T-cell (primary cell): Measurements from ENCODE around the gene HOXA7. TPM values are rescaled to one million over a fixed set of nuclear protein-coding genes. Genes with fewer than 3 reads are reported as not detected.

Experiments used
- ATAC-seq, 4 experiments: fragments of 200-7000 bp in 3 of 4; fragments of 150-1000 bp in 1 of 4; cut with Tn5 transposase; replicated peaks in 1 of 4; 1 replicate in 3 of 4; 2 replicates in 1 of 4; pipeline ENCODE4 v1.10.0; 2021; ENCODE audit warnings: moderate library complexity in 3 of 4, mild to moderate bottlenecking in 2 of 4, moderate number of reproducible peaks in 1 of 4
- CTCF ChIA-PET, 2 donors: fragments of 300-600 bp; sonication (Branson Sonifier 250); formaldehyde crosslinking; loops; one replicate each; lab custom pipeline; 2022; ENCODE audit warnings: antibody characterized with exemption in 2 of 2; lab: Charles Lee
- POLR2A ChIA-PET, 2 donors: fragments of 300-600 bp; sonication (Branson Sonifier 250); formaldehyde crosslinking; loops; one replicate each; lab custom pipeline; 2022; ENCODE audit warnings: antibody characterized with exemption in 2 of 2; lab: Charles Lee
- DNase-seq, 35 experiments: peaks; one replicate each; pipeline versions ENCODE4 v3.0.0 to v3.0.0-alpha.2; 2013 to 2023
- H3K27ac ChIP-seq: one replicate; pipeline ENCODE4 v1.5.1; 2013; ENCODE audit warnings: low read length
- H3K27me3 ChIP-seq, 2 experiments: replicated peaks in 1 of 2; 1 replicate in 1 of 2; 2 replicates in 1 of 2; pipeline versions ENCODE4 v1.6.1 to v1.7.0; 2013; ENCODE audit warnings: low read length in 1 of 2, mixed read lengths in 1 of 2; ENCODE audit not compliant: control insufficient read depth in 2 of 2, insufficient read depth in 2 of 2; ENCODE audit errors: extremely low read depth in 1 of 2
- H3K36me3 ChIP-seq, 2 donors: 1 replicate in 1 of 2; 2 replicates in 1 of 2; pipeline versions ENCODE4 v1.6.1 to v1.7.0; 2013; ENCODE audit warnings: low read length in 1 of 2; ENCODE audit not compliant: control insufficient read depth in 2 of 2, insufficient read depth in 1 of 2; ENCODE audit errors: extremely low read depth in 1 of 2
- H3K4me1 ChIP-seq, 2 experiments: 1 replicate in 1 of 2; 2 replicates in 1 of 2; pipeline versions ENCODE4 v1.6.1 to v1.7.0; 2013; ENCODE audit warnings: low read length in 2 of 2, mixed read lengths in 1 of 2; ENCODE audit not compliant: insufficient read depth in 2 of 2, control insufficient read depth in 1 of 2; ENCODE audit errors: extremely low read depth in 1 of 2
- H3K4me3 ChIP-seq, 2 donors: 1 replicate in 1 of 2; 2 replicates in 1 of 2; pipeline versions ENCODE4 v1.5.1 to v1.7.0; 2013; ENCODE audit warnings: mild to moderate bottlenecking in 2 of 2, low read length in 1 of 2, moderate library complexity in 1 of 2; ENCODE audit not compliant: control insufficient read depth in 1 of 2; ENCODE audit errors: extremely low read depth in 1 of 2
- H3K9me3 ChIP-seq: 2 replicates; pipeline ENCODE4 v1.7.0; 2013
- H3K27ac Mint-ChIP-seq, 2 donors: one replicate each; pipeline ENCODE4 v1.8.0; 2020 to 2021; ENCODE audit warnings: mild to moderate bottlenecking in 2 of 2, mixed read lengths in 2 of 2
- H3K27me3 Mint-ChIP-seq, 2 donors: one replicate each; pipeline ENCODE4 v1.8.0; 2021 to 2022; ENCODE audit warnings: mixed read lengths in 2 of 2
- H3K36me3 Mint-ChIP-seq: one replicate; pipeline ENCODE4 v1.8.0; 2021; ENCODE audit warnings: mixed read lengths
- H3K4me1 Mint-ChIP-seq, 3 donors: one replicate each; pipeline ENCODE4 v1.8.0; 2020 to 2022; ENCODE audit warnings: mixed read lengths in 3 of 3, mild to moderate bottlenecking in 1 of 3
- H3K4me3 Mint-ChIP-seq, 3 donors: one replicate each; pipeline ENCODE4 v1.8.0; 2020 to 2022; ENCODE audit warnings: mild to moderate bottlenecking in 3 of 3, mixed read lengths in 3 of 3, moderate library complexity in 3 of 3
- H3K9me3 Mint-ChIP-seq, 3 donors: one replicate each; pipeline ENCODE4 v1.8.0; 2020 to 2022; ENCODE audit warnings: mixed read lengths in 3 of 3
- WGBS: methylation state at CpG from one replicate; pipeline ENCODE4 v1.1.5; 2013; ENCODE audit warnings: missing lambda C conversion rate; ENCODE audit not compliant: insufficient coverage; 5-methylcytosine and 5-hydroxymethylcytosine counted together
- total RNA-seq, 35 experiments: library from RNA in 6 of 35; stranded (reverse) in 6 of 35; fragments of 120-200 nt in 1 of 35; gene quantifications; one replicate each; pipeline versions ENCODE4 v1.2.1 to v1.2.4 and lab custom pipeline; 2013 to 2026

Gene HOXA7
- total RNA-seq, 5 donors from 2014 or later (not counting 1 experiment from before 2014, with no cell fraction given) = 0.67 TPM; not detected in 4

DNA sequence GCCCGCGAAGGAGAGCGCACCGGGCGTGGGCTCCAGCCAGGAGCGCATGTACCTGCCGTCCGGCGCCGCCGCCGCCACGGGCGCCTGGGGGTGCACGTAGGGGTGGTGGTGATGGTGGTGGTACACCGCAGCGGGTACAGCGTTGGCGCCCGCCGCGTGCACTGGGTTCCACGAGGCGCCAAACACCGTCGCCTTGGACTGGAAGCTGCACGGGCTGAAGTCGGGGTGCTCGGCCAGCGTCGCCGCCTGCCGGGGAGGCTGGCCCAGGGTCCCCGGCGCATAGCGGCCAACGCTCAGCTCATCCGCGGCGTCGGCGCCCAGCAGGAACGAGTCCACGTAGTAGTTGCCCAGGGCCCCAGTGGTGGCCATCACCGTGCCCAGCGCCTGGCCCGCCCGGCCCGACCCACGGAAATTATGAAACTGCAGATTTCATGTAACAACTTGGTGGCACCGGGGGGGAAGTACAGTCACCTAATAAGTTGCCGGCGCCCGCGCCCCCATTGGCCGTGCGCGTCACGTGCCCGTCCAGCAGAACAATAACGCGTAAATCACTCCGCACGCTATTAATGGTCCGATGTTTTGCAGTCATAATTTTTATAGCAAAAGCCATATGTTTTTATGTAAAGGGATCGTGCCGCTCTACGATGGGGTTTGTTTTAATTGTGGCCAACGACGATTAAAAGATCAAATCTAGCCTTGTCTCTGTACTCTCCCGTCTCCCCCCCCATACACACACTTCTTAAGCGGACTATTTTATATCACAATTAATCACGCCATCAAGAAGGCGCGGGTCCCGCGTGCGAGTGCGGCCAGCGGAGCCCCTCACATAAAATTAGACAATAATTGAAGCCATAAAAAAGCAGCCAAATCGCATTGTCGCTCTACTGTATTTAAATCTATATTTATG lies 8.9 kb upstream of the HOXA7 start, which contains the start of gene HOXA9:
HOXA9 (minus strand) TSS at position 449 of the 907 bp plus-strand sequence; CDS start at position 369, 80 bp downstream.
- no peaks in the 10 kb centered on the region for H3K36me3 Mint-ChIP-seq
- peak in 5 of 35 experiments; percentile 30 to 54 (median 33) for DNase-seq
- H3K27me3 ChIP-seq = peaks cover 11 to 90% of the 10 kb centered on the region in 2 experiments
- no peaks in the 10 kb centered on the region for H3K9me3 ChIP-seq
- H3K4me1 ChIP-seq = peaks cover 4 to 69% of the 10 kb centered on the region in 2 experiments
- ChIA-PET CTCF (interaction anchor here in 1 of 2 donors (0.6 to 1.1 kb wide), 2 partner anchors 15 to 926 kb away, joined by 3 to 5 read pairs; no protein-coding TSS in a partner anchor), POLR2A (interaction anchor here in 1 of 2 donors (0.6 kb wide), 1 partner anchor 895 kb away, joined by 4 read pairs; no protein-coding TSS in a partner anchor)
- peaks cover 26 to 32% (median 27%) of the 10 kb centered on the region in 3 donors for H3K4me1 Mint-ChIP-seq
- H3K9me3 Mint-ChIP-seq = no peaks in the 10 kb centered on the region
- peak within 1 kb of the TSS; percentile 5 to 65 for H3K4me3 ChIP-seq
- H3K27ac ChIP-seq = no peak within 1 kb of the TSS
- no peaks in the 10 kb centered on the region for H3K36me3 ChIP-seq
- peaks cover 57 to 78% of the 10 kb centered on the region in 2 donors for H3K27me3 Mint-ChIP-seq
- H3K27ac Mint-ChIP-seq = peak within 1 kb of the TSS; percentile 48 to 78
- peak within 1 kb of the TSS; percentile 28 to 58 (median 28) for H3K4me3 Mint-ChIP-seq
- WGBS = 3% methylated on average over 51 of the region's 82 CpGs
- no peak for ATAC-seq

GRCh38 chr7:27164367-27165088 lies 8.1 kb upstream of the HOXA7 start:
- Mint-ChIP-seq H3K4me3 (peak overlapping the region in 2 of 3 donors; percentile 28 to 31), H3K27me3 (peaks cover 54 to 82% of the 10 kb centered on the region in 2 donors), H3K27ac (peak overlapping the region in 1 of 2 donors; percentile 78), H3K9me3 (no peaks in the 10 kb centered on the region), H3K4me1 (peaks cover 29 to 34% (median 34%) of the 10 kb centered on the region in 3 donors), H3K36me3 (no peaks in the 10 kb centered on the region)
- Histone ChIP-seq H3K4me1 (peaks cover 4 to 68% of the 10 kb centered on the region in 2 experiments), H3K9me3 (no peaks in the 10 kb centered on the region), H3K27me3 (peaks cover 11 to 90% of the 10 kb centered on the region in 2 experiments), H3K27ac (no peak overlapping the region), H3K4me3 (peak overlapping the region in 1 of 2 donors; percentile 65), H3K36me3 (no peaks in the 10 kb centered on the region)
- CTCF ChIA-PET = no interaction called here
- POLR2A ChIA-PET = no interaction called here
- WGBS = 14% methylated on average over 46 of the region's 47 CpGs
- DNase-seq = no peak
- ATAC-seq = no peak

- H3K36me3 Mint-ChIP-seq = no peaks in the 10 kb centered on the region
- H3K27ac ChIP-seq = no peak overlapping the region
- POLR2A ChIA-PET = no interaction called here
- H3K4me3 ChIP-seq = no peak overlapping the region
- H3K27me3 ChIP-seq = peaks cover 11 to 90% of the 10 kb centered on the region in 2 experiments
- peaks cover 30 to 34% (median 34%) of the 10 kb centered on the region in 3 donors for H3K4me1 Mint-ChIP-seq
- ATAC-seq (no peak), DNase-seq (no peak)
- H3K27me3 Mint-ChIP-seq = peaks cover 56 to 85% of the 10 kb centered on the region in 2 donors
- H3K36me3 ChIP-seq = no peaks in the 10 kb centered on the region
- CTCF ChIA-PET = interaction anchor here in 1 of 2 donors (0.9 kb wide), 1 partner anchor 309 kb away, joined by 4 read pairs; no protein-coding TSS in a partner anchor
- no peak overlapping the region for H3K4me3 Mint-ChIP-seq
- peak overlapping the region in 1 of 2 donors; percentile 54 for H3K27ac Mint-ChIP-seq
- H3K4me1 ChIP-seq = peaks cover 4 to 63% of the 10 kb centered on the region in 2 experiments
- H3K9me3 ChIP-seq = no peaks in the 10 kb centered on the region
- no peaks in the 10 kb centered on the region for H3K9me3 Mint-ChIP-seq
- 31% methylated on average over 8 of the region's 12 CpGs for WGBS
These were observed 7.5 kb upstream of the HOXA7 start for GRCh38 chr7:27164045-27164366.

DNA sequence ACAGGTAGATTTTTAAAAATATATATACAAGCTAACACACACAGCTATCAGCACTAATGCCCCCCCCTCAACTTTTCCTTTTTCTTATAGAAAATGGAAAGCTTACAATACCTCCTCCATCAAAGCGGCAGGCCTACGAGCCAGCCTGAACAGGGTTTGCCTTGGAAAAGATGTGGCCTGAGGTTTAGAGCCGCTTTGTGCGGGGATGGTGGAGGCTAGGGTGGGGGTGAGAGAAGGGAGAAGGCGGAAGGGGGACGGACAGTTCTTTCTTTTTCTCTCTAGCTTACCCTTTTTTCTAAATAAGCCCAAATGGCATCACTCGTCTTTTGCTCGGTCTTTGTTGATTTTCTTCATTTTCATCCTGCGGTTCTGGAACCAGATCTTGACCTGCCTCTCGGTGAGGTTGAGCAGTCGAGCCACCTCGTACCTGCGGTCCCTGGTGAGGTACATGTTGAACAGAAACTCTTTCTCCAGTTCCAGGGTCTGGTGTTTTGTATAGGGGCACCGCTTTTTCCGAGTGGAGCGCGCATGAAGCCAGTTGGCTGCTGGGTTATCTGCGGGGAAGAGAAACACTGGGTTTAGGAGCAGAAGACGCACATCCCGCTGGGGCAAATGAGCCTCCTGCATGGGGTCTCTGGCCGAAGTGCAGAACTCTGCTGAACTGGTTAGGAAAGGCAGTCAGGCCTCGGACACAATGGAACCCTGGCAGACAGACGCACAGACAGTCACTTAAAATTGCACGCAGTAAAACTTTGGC lies 7.0 kb upstream of the HOXA7 start:
- POLR2A ChIA-PET = interaction anchor here in 1 of 2 donors (0.6 to 0.7 kb wide), 2 partner anchors 10 to 718 kb away, joined by 3 to 4 read pairs; no protein-coding TSS in a partner anchor
- Mint-ChIP-seq H3K36me3 (no peaks in the 10 kb centered on the region), H3K9me3 (no peaks in the 10 kb centered on the region), H3K4me1 (peaks cover 30 to 33% (median 32%) of the 10 kb centered on the region in 3 donors), H3K27ac (no peak overlapping the region), H3K4me3 (no peak overlapping the region), H3K27me3 (peaks cover 56 to 83% of the 10 kb centered on the region in 2 donors)
- DNase-seq (no peak), ATAC-seq (no peak)
- 46% methylated on average over 18 of the region's 24 CpGs for WGBS
- H3K36me3 ChIP-seq = no peaks in the 10 kb centered on the region
- CTCF ChIA-PET = interaction anchor here (0.6 to 3.6 kb wide), 17 partner anchors 8 to 1306 kb away, joined by 3 to 59 read pairs (median 4); partner anchors contain the start of gene HOXA3 (in 1 of the 2)
- H3K27ac ChIP-seq = no peak overlapping the region
- no peak overlapping the region for H3K4me3 ChIP-seq
- H3K4me1 ChIP-seq = peaks cover 2 to 61% of the 10 kb centered on the region in 2 experiments
- H3K27me3 ChIP-seq = peaks cover 13 to 90% of the 10 kb centered on the region in 2 experiments
- H3K9me3 ChIP-seq = no peaks in the 10 kb centered on the region

DNA sequence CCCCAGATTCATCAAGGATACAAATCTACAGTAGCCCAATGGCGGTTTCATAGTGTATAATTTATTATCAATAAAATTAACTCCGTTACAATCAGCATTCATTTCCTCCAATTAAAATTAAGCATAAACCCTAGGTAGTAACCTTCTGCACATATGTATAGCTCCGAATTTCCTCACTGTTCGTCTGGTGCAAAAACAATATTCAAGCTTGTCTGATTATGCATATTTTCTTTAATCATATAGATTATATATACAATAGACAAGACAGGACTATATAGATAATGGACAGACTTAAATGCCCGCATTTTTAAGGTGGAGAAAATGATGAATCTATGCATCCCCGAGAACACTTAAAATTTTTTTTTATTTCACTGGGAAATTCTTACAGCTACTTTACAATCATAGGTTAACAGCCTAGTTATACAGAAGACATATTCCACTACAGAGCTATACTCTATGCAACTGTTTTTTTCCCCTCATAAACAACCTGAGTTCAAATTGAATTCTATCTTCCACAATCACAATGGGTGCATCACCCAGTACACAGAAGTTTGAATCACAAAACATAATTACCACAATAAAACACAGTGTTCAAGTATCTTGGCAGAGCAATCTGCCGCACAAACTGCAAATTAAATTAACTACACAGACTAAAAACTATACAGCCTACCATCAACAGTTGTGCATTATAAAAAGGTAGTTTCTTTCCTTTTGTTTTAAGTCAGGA lies 6.2 kb upstream of the HOXA7 start:
- H3K27me3 ChIP-seq = peaks cover 7 to 90% of the 10 kb centered on the region in 2 experiments
- no peak overlapping the region for H3K4me3 ChIP-seq
- H3K27me3 Mint-ChIP-seq = peaks cover 56 to 83% of the 10 kb centered on the region in 2 donors
- no peak overlapping the region for H3K4me3 Mint-ChIP-seq
- ChIA-PET CTCF (interaction anchor here (0.6 to 3.6 kb wide), 22 partner anchors 9 to 1305 kb away, joined by 3 to 59 read pairs (median 5); partner anchors contain the start of gene HOXA3 (in 1 of the 2)), POLR2A (interaction anchor here in 1 of 2 donors (0.6 to 0.7 kb wide), 5 partner anchors 10 to 1306 kb away, joined by 3 to 8 read pairs (median 3); no protein-coding TSS in a partner anchor)
- DNase-seq = no peak
- no peaks in the 10 kb centered on the region for H3K36me3 ChIP-seq
- H3K27ac Mint-ChIP-seq = no peak overlapping the region
- peaks cover 2 to 62% of the 10 kb centered on the region in 2 experiments for H3K4me1 ChIP-seq
- H3K9me3 ChIP-seq = no peaks in the 10 kb centered on the region
- H3K9me3 Mint-ChIP-seq = no peaks in the 10 kb centered on the region
- no peaks in the 10 kb centered on the region for H3K36me3 Mint-ChIP-seq
- ATAC-seq = no peak
- peaks cover 33 to 37% (median 37%) of the 10 kb centered on the region in 3 donors for H3K4me1 Mint-ChIP-seq
- no CpG with 5 or more reads among the region's 7 CpGs for WGBS
- H3K27ac ChIP-seq = no peak overlapping the region
